GM23338 (cell line): ENCODE data around the gene IFNA5. TPM values are rescaled to one million over a fixed set of nuclear protein-coding genes. Genes with fewer than 3 reads are reported as not detected.

Experiments
- ATAC-seq: fragments of 200-7000 bp; cut with Tn5 transposase; 3 replicates; pipeline ENCODE4 v1.9.1; 2020
- DNase-seq: peaks from one replicate; pipeline ENCODE4 v3.0.0-alpha.2; 2015; ENCODE audit warnings: low spot score
- H2AFZ ChIP-seq: fragments of 200-600 bp; sonication (generic); 2 replicates; pipeline ENCODE4 v1.8.0; 2016; ENCODE audit warnings: antibody characterized with exemption, mild to moderate bottlenecking, moderate library complexity
- H3F3A ChIP-seq: fragments of 200-600 bp; sonication (generic); replicated peaks from 2 replicates; pipeline ENCODE4 v1.8.0; 2017; ENCODE audit warnings: antibody characterized with exemption, mixed run types, low read depth
- H3K27ac ChIP-seq: fragments of 200-600 bp; sonication (generic); 2 replicates; pipeline ENCODE4 v1.6.1; 2016; ENCODE audit warnings: low read depth
- H3K27me3 ChIP-seq: fragments of 200-600 bp; sonication (generic); 2 replicates; pipeline ENCODE4 v1.8.0; 2016; ENCODE audit warnings: mild to moderate bottlenecking, mixed run types, moderate library complexity; ENCODE audit not compliant: insufficient read depth
- H3K36me3 ChIP-seq: fragments of 200-600 bp; sonication (generic); 2 replicates; pipeline ENCODE4 v1.8.0; 2016; ENCODE audit warnings: mild to moderate bottlenecking; ENCODE audit not compliant: insufficient read depth
- H3K4me1 ChIP-seq: fragments of 200-600 bp; sonication (generic); 2 replicates; pipeline ENCODE4 v1.8.0; 2016; ENCODE audit warnings: mild to moderate bottlenecking, moderate library complexity; ENCODE audit not compliant: insufficient read depth
- H3K4me2 ChIP-seq: fragments of 200-600 bp; sonication (generic); 2 replicates; pipeline ENCODE4 v1.7.1; 2017; ENCODE audit warnings: mixed run types
- H3K4me3 ChIP-seq: fragments of 200-600 bp; sonication (generic); 2 replicates; pipeline ENCODE4 v1.6.1; 2016; ENCODE audit warnings: mixed run types
- H3K79me2 ChIP-seq: fragments of 200-600 bp; sonication (generic); replicated peaks from 2 replicates; pipeline ENCODE4 v1.8.0; 2017; ENCODE audit warnings: mild to moderate bottlenecking; ENCODE audit not compliant: insufficient read depth
- H3K9me2 ChIP-seq: fragments of 200-600 bp; sonication (generic); 2 replicates; pipeline ENCODE4 v1.8.0; 2017; ENCODE audit not compliant: insufficient read depth
- H4K20me1 ChIP-seq: fragments of 200-600 bp; sonication (generic); replicated peaks from 2 replicates; pipeline ENCODE4 v1.8.0; 2017; ENCODE audit warnings: mild to moderate bottlenecking; ENCODE audit not compliant: insufficient read depth
- H3K27ac Mint-ChIP-seq: 2 replicates; pipeline ENCODE4 v1.8.0; 2020; ENCODE audit warnings: inconsistent platforms, mild to moderate bottlenecking, moderate library complexity, mixed read lengths
- H3K27me3 Mint-ChIP-seq: 3 replicates; pipeline ENCODE4 v1.8.0; 2022; ENCODE audit warnings: low read depth, mild to moderate bottlenecking, moderate library complexity, mixed read lengths, inconsistent platforms; ENCODE audit not compliant: insufficient read depth, poor library complexity
- H3K36me3 Mint-ChIP-seq: 3 replicates; pipeline ENCODE4 v1.8.0; 2021; ENCODE audit warnings: low read depth, mild to moderate bottlenecking, inconsistent platforms, moderate library complexity, mixed read lengths
- H3K4me1 Mint-ChIP-seq: 3 replicates; pipeline ENCODE4 v1.8.0; 2020; ENCODE audit warnings: mild to moderate bottlenecking, inconsistent platforms, mixed read lengths
- H3K4me3 Mint-ChIP-seq: 3 replicates; pipeline ENCODE4 v1.8.0; 2021; ENCODE audit warnings: moderate library complexity, mild to moderate bottlenecking, inconsistent platforms, mixed read lengths
- H3K9me3 Mint-ChIP-seq: 3 replicates; pipeline ENCODE4 v1.8.0; 2020; ENCODE audit warnings: moderate library complexity, mild to moderate bottlenecking, inconsistent platforms, mixed read lengths
- CREB1 ChIP-seq: fragments of 250-450 bp; sonication (Bioruptor Pico); IDR thresholded peaks from 2 replicates; pipeline ENCODE4 v1.5.0; 2020; ENCODE audit warnings: low read depth, mild to moderate bottlenecking, moderate library complexity
- EZH2 ChIP-seq: fragments of 200-600 bp; sonication (generic); IDR thresholded peaks from one replicate; pipeline ENCODE4 v1.8.0; 2017; ENCODE audit warnings: antibody characterized with exemption, mild to moderate bottlenecking, low read depth; ENCODE audit not compliant: unreplicated experiment
- EZH2phosphoT487 ChIP-seq: fragments of 200-600 bp; sonication (generic); IDR thresholded peaks from one replicate; pipeline ENCODE4 v1.8.1; 2018; ENCODE audit warnings: antibody characterized with exemption; ENCODE audit not compliant: unreplicated experiment
- NANOG ChIP-seq: IDR thresholded peaks from 2 replicates; pipeline ENCODE4 v1.6.1; 2016; ENCODE audit warnings: antibody characterized with exemption, borderline replicate concordance
- ZNF114 ChIP-seq: fragments of 250-450 bp; sonication (Bioruptor Pico); IDR thresholded peaks from 2 replicates; pipeline ENCODE4 v1.5.0; 2020; ENCODE audit warnings: mild to moderate bottlenecking, moderate library complexity
- polyA plus RNA-seq: library from polyadenylated mRNA; unstranded; fragments of >200 nt; fragmentation: Nextera tagmentation; extraction: Ambion mirVana; gene quantifications from 2 replicates; pipeline ENCODE4 v1.2.1, GENCODE V29; 2016
- total RNA-seq: library from RNA; depleted of rRNA; stranded (reverse); fragments of >200 nt; shearing (Covaris generic); gene quantifications from 2 replicates; pipeline ENCODE4 v1.2.3, GENCODE V29; 2014
- TF ChIP-seq, protein P1 (sequence below): fragments of 250-450 bp; sonication (Bioruptor Pico); IDR thresholded peaks from 2 replicates; pipeline ENCODE4 v1.5.0; 2020; ENCODE audit warnings: mild to moderate bottlenecking, moderate library complexity

Gene IFNA5
- total and polyA plus RNA-seq, 2 experiments from 2014 or later, result not detected

DNA sequence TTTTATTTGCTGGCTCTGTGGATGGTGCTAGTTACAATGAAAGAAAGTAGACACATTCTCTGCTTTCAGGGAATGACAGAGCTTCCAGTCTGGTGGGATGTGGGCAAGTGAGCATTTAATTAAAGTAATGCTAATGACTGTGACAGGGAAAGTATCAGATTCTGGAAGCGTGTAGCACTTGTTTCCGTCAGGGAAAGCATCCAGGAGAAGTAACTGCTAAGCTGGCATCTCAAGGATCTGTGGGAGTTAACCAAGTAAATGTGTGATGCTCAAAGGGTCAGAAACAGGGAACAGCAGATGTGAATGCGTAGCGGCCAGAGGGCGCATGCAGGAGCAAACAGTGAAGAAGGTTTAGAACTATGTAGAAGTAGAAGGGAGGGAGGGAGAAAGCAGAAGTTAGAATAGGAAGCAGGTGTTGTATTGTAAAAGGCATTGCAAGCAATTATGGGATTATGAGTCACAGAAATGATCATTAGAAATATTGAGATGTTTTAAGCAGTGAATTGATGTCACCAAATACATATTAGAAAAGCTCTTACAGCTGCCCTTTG is 17.9 kb upstream of the IFNA5 start:
- Histone ChIP-seq H3K79me2 (no peaks in the 10 kb centered on the region), H3K27me3 (no peaks in the 10 kb centered on the region), H3K4me2 (no peak overlapping the region), H3F3A (no peaks in the 10 kb centered on the region), H3K4me1 (no peaks in the 10 kb centered on the region), H2AFZ (no peak overlapping the region), H3K36me3 (no peaks in the 10 kb centered on the region), H3K9me2 (no peaks in the 10 kb centered on the region), H3K4me3 (no peak overlapping the region), H4K20me1 (no peaks in the 10 kb centered on the region), H3K27ac (no peak overlapping the region)
- peaks cover 5% of the 10 kb centered on the region; the same call in 2 of the 3 replicates for H3K4me1 Mint-ChIP-seq
- no peak for ATAC-seq
- no peak overlapping the region for H3K27ac Mint-ChIP-seq
- no peak for DNase-seq
- no peak for TF ChIP-seq ZNF114 (CRISPR knock-in tag)
- TF ChIP-seq CREB1, result no peak
- no peak for TF ChIP-seq EZH2phosphoT487
- TF ChIP-seq, protein P1, sequence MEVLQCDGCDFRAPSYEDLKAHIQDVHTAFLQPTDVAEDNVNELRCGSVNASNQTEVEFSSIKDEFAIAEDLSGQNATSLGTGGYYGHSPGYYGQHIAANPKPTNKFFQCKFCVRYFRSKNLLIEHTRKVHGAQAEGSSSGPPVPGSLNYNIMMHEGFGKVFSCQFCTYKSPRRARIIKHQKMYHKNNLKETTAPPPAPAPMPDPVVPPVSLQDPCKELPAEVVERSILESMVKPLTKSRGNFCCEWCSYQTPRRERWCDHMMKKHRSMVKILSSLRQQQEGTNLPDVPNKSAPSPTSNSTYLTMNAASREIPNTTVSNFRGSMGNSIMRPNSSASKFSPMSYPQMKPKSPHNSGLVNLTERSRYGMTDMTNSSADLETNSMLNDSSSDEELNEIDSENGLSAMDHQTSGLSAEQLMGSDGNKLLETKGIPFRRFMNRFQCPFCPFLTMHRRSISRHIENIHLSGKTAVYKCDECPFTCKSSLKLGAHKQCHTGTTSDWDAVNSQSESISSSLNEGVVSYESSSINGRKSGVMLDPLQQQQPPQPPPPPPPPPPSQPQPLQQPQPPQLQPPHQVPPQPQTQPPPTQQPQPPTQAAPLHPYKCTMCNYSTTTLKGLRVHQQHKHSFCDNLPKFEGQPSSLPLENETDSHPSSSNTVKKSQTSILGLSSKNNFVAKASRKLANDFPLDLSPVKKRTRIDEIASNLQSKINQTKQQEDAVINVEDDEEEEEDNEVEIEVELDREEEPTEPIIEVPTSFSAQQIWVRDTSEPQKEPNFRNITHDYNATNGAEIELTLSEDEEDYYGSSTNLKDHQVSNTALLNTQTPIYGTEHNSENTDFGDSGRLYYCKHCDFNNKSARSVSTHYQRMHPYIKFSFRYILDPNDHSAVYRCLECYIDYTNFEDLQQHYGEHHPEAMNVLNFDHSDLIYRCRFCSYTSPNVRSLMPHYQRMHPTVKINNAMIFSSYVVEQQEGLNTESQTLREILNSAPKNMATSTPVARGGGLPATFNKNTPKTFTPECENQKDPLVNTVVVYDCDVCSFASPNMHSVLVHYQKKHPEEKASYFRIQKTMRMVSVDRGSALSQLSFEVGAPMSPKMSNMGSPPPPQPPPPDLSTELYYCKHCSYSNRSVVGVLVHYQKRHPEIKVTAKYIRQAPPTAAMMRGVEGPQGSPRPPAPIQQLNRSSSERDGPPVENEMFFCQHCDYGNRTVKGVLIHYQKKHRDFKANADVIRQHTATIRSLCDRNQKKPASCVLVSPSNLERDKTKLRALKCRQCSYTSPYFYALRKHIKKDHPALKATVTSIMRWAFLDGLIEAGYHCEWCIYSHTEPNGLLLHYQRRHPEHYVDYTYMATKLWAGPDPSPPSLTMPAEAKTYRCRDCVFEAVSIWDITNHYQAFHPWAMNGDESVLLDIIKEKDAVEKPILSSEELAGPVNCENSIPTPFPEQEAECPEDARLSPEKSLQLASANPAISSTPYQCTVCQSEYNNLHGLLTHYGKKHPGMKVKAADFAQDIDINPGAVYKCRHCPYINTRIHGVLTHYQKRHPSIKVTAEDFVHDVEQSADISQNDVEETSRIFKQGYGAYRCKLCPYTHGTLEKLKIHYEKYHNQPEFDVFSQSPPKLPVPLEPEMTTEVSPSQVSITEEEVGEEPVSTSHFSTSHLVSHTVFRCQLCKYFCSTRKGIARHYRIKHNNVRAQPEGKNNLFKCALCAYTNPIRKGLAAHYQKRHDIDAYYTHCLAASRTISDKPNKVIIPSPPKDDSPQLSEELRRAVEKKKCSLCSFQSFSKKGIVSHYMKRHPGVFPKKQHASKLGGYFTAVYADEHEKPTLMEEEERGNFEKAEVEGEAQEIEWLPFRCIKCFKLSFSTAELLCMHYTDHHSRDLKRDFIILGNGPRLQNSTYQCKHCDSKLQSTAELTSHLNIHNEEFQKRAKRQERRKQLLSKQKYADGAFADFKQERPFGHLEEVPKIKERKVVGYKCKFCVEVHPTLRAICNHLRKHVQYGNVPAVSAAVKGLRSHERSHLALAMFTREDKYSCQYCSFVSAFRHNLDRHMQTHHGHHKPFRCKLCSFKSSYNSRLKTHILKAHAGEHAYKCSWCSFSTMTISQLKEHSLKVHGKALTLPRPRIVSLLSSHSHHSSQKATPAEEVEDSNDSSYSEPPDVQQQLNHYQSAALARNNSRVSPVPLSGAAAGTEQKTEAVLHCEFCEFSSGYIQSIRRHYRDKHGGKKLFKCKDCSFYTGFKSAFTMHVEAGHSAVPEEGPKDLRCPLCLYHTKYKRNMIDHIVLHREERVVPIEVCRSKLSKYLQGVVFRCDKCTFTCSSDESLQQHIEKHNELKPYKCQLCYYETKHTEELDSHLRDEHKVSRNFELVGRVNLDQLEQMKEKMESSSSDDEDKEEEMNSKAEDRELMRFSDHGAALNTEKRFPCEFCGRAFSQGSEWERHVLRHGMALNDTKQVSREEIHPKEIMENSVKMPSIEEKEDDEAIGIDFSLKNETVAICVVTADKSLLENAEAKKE (CRISPR knock-in tag), result no peak
- H3K4me3 Mint-ChIP-seq, result no peak overlapping the region
- H3K27me3 Mint-ChIP-seq, result no peaks in the 10 kb centered on the region
- H3K9me3 Mint-ChIP-seq, result no peaks in the 10 kb centered on the region
- no peaks in the 10 kb centered on the region; the same call in 2 of the 3 replicates for H3K36me3 Mint-ChIP-seq

DNA sequence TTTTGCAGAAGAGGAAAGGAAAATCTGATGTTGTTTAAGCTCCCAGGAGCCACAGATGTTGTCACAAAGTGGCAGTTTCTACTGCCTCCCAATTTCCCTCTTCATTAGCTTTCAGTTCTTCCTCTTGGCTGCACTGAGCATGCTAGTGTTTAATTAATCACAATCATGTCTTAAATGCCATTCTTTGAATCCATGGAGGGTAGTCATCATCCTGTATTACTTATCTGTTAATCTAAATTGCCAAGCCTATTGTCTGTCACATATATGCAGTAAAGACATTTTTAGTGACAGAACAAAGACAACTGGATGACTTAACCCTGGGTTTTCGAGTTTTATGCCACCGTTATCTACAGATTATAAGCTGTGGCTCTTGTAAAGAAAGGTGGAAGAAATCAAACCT is 15.4 kb upstream of the IFNA5 start:
- H3K27ac ChIP-seq, result no peak overlapping the region
- H3K9me2 ChIP-seq, result no peaks in the 10 kb centered on the region
- H3K36me3 Mint-ChIP-seq, result no peaks in the 10 kb centered on the region; the same call in 2 of the 3 replicates
- no peaks in the 10 kb centered on the region for H3K27me3 Mint-ChIP-seq
- no peak overlapping the region for H3K4me3 Mint-ChIP-seq
- no peaks in the 10 kb centered on the region for H3F3A ChIP-seq
- peaks cover 5% of the 10 kb centered on the region; the same call in 2 of the 3 replicates for H3K4me1 Mint-ChIP-seq
- H3K4me1 ChIP-seq, result no peaks in the 10 kb centered on the region
- no peaks in the 10 kb centered on the region for H3K27me3 ChIP-seq
- H3K9me3 Mint-ChIP-seq, result no peaks in the 10 kb centered on the region
- no peaks in the 10 kb centered on the region for H3K36me3 ChIP-seq
- H4K20me1 ChIP-seq, result no peaks in the 10 kb centered on the region
- ATAC-seq (no peak), DNase-seq (no peak)
- H3K79me2 ChIP-seq, result no peaks in the 10 kb centered on the region
- H3K4me3 ChIP-seq, result no peak overlapping the region
- no peak overlapping the region for H2AFZ ChIP-seq
- H3K27ac Mint-ChIP-seq, result no peak overlapping the region
- H3K4me2 ChIP-seq, result no peak overlapping the region
- no peak for TF ChIP-seq ZNF114 (CRISPR knock-in tag)
- TF ChIP-seq NANOG, result no peak
- TF ChIP-seq EZH2, result no peak
- TF ChIP-seq, protein P1 (CRISPR knock-in tag), result no peak
